Duodenal mucosa (tissue), 2 donors: Measurements from ENCODE around the gene TENT5C.
"Not testable (repeated sequence)": the region's sequence is repeated elsewhere in the genome, so short reads cannot be mapped to it uniquely, and the experiment has no call there.

ENCODE experiments used
- H3K27ac ChIP-seq: one replicate; pipeline ENCODE4 v1.7.0; 2013; ENCODE audit warnings: low read depth, low read length
- H3K27me3 ChIP-seq, 2 donors: one replicate each; pipeline ENCODE4 v1.7.0; 2013; ENCODE audit warnings: low read length in 2 of 2, control low read depth in 1 of 2; ENCODE audit not compliant: insufficient read depth in 2 of 2, control insufficient read depth in 1 of 2
- H3K36me3 ChIP-seq, 2 donors: one replicate each; pipeline ENCODE4 v1.7.0; 2013; ENCODE audit warnings: low read length in 2 of 2, control low read depth in 1 of 2; ENCODE audit not compliant: insufficient read depth in 2 of 2, control insufficient read depth in 1 of 2
- H3K4me1 ChIP-seq, 2 donors: one replicate each; pipeline ENCODE4 v1.7.0; 2013; ENCODE audit warnings: low read length in 2 of 2, control low read depth in 1 of 2; ENCODE audit not compliant: insufficient read depth in 2 of 2, control insufficient read depth in 1 of 2
- H3K4me3 ChIP-seq, 2 donors: one replicate each; pipeline ENCODE4 v1.7.0; 2013; ENCODE audit warnings: low read length in 2 of 2, low read depth in 1 of 2
- H3K9ac ChIP-seq, 2 donors: one replicate each; pipeline ENCODE4 v1.7.0; 2013; ENCODE audit warnings: low read length in 2 of 2, low read depth in 1 of 2
- H3K9me3 ChIP-seq, 2 donors: one replicate each; pipeline ENCODE4 v1.7.0; 2013; ENCODE audit warnings: low read length in 2 of 2, control low read depth in 1 of 2; ENCODE audit not compliant: control insufficient read depth in 1 of 2

The TENT5C gene

DNA sequence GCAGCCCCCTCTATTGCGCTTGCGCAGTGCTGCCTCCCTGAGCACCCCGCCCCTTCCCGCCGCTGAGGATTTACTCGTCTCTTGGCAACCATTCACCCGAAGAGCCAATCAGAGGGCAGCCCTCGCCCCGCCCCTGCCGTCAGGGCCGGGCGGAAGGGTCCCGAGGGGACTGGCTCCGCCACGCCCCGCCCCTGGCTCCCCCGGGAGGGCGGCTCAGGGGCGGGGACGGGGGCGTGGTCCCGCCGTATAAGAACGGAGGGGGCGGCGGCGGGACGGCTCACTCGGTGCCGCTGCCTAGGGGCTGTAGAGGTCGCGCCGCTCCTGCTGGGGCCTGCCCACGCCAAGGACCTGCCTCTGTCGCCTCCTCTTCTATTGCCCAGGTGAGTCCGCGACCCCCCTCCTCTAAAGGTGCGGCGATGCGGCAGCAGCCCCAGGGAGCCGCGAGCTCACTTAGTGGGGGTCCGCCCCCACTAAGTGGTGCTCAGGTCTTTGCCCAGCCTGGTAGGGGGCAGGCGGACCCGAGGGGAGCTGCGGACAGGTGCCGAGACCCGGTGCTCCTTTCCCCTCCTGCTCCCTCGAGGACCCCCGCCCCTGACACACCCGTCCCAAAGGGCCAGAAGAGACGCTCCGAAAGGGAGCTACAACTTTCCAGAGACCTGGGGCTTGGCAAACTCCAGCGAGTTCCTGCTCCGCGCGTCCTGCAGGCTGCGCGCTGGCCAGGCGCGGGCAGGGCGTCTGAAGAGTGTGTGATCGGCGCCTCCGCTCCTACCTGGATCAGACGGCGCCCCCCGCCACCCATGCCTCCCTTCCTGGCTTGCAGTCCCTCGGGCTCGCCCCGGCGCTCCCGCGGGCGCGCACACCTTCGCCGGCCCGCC lies at the start of gene TENT5C:
TENT5C (plus strand) TSS at position 275 of the 875 bp plus-strand sequence. CDS start 16,821 bp downstream, outside the sequence.
- Histone ChIP-seq H3K9me3 (no peaks in the 10 kb centered on the region), H3K27ac (peak within 1 kb of the TSS; percentile 85), H3K9ac (peak within 1 kb of the TSS; percentile 91 to 92), H3K36me3 (no peaks in the 10 kb centered on the region), H3K4me1 (peaks cover 21 to 27% of the 10 kb centered on the region in 2 donors), H3K4me3 (peak within 1 kb of the TSS; percentile 93 to 95), H3K27me3 (peaks cover 0 to 6% of the 10 kb centered on the region in 2 donors)

GRCh38 chr1:117556341-117556740 lies 49.5 kb upstream of the TENT5C start:
- H3K36me3 ChIP-seq: no peaks in the 10 kb centered on the region
- H3K9me3 ChIP-seq: no peaks in the 10 kb centered on the region
- H3K4me3 ChIP-seq: no peak overlapping the region
- no peak overlapping the region for H3K9ac ChIP-seq
- H3K27ac ChIP-seq: no peak overlapping the region
- H3K4me1 ChIP-seq: no peaks in the 10 kb centered on the region
- no peaks in the 10 kb centered on the region for H3K27me3 ChIP-seq

- H3K27me3 ChIP-seq: no peaks in the 10 kb centered on the region
- H3K36me3 ChIP-seq: no peaks in the 10 kb centered on the region
- H3K27ac ChIP-seq: no peak overlapping the region
- no peak overlapping the region for H3K9ac ChIP-seq
- H3K4me3 ChIP-seq: no peak overlapping the region
- no peaks in the 10 kb centered on the region for H3K9me3 ChIP-seq
- H3K4me1 ChIP-seq: no peaks in the 10 kb centered on the region
Observed at GRCh38 chr1:117556976-117557375, 48.9 kb upstream of the TENT5C start.

DNA sequence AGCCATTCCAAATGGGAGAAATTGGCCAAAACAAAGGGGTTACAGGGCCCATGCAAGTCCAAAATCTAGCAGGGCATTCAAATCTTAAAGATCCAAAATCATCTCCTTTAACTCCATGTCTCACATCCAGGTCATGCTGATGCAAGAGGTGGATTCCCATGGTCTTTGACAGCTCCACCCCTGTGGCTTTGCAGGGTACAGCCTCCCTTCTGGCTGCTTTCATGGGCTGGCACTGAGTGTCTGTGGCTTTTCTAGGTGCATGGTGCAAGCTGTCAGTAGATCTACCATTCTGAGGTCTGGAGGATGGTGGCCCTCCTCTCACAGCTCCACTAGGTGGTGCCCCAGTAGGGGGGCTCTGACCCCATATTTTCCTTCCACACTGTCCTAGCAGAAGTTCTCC lies 47.4 kb upstream of the TENT5C start:
- not testable (repeated sequence) for H3K4me1 ChIP-seq, H3K9me3 ChIP-seq, H3K36me3 ChIP-seq, H3K9ac ChIP-seq, H3K27ac ChIP-seq, H3K27me3 ChIP-seq, H3K4me3 ChIP-seq

GRCh38 chr1:117559139-117559538 lies 46.7 kb upstream of the TENT5C start:
- no peak overlapping the region for H3K9ac ChIP-seq
- H3K4me3 ChIP-seq: no peak overlapping the region
- no peaks in the 10 kb centered on the region for H3K9me3 ChIP-seq
- H3K36me3 ChIP-seq: no peaks in the 10 kb centered on the region
- H3K4me1 ChIP-seq: no peaks in the 10 kb centered on the region
- H3K27ac ChIP-seq: no peak overlapping the region
- H3K27me3 ChIP-seq: no peaks in the 10 kb centered on the region

DNA sequence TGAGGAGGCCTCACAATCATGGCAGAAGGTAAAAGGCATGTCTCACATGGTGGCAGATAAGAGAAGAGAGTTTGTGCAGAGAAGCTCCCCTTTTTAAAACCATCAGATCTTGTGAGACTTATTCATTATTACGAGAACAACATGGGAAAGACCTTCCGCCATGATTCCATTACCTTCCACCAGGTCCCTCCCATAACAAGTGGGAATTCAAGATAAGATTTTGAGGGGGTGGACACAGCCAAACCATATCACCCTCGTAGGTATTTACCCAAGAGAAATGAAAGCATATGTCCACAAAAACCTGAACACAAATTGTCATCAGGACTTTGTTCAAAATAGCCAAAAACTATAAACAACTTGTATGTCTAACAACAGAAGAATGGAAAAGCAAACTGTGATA lies 45.9 kb upstream of the TENT5C start:
- Histone ChIP-seq H3K4me3 (no peak overlapping the region), H3K4me1 (peaks cover 0 to 5% of the 10 kb centered on the region in 2 donors), H3K9ac (no peak overlapping the region), H3K9me3 (no peaks in the 10 kb centered on the region), H3K36me3 (no peaks in the 10 kb centered on the region), H3K27ac (no peak overlapping the region), H3K27me3 (no peaks in the 10 kb centered on the region)

GRCh38 chr1:117561071-117561470 lies 44.8 kb upstream of the TENT5C start:
- H3K4me3 ChIP-seq: no peak overlapping the region
- H3K9ac ChIP-seq: no peak overlapping the region
- H3K27me3 ChIP-seq: no peaks in the 10 kb centered on the region
- no peak overlapping the region for H3K27ac ChIP-seq
- no peaks in the 10 kb centered on the region for H3K9me3 ChIP-seq
- H3K4me1 ChIP-seq: peaks cover 0 to 5% of the 10 kb centered on the region in 2 donors
- no peaks in the 10 kb centered on the region for H3K36me3 ChIP-seq

- Histone ChIP-seq H3K27me3 (no peaks in the 10 kb centered on the region), H3K9ac (no peak overlapping the region), H3K4me3 (no peak overlapping the region), H3K4me1 (peaks cover 0 to 5% of the 10 kb centered on the region in 2 donors), H3K9me3 (no peaks in the 10 kb centered on the region), H3K27ac (no peak overlapping the region), H3K36me3 (no peaks in the 10 kb centered on the region)
Observed at GRCh38 chr1:117561551-117561950, 44.3 kb upstream of the TENT5C start.

DNA sequence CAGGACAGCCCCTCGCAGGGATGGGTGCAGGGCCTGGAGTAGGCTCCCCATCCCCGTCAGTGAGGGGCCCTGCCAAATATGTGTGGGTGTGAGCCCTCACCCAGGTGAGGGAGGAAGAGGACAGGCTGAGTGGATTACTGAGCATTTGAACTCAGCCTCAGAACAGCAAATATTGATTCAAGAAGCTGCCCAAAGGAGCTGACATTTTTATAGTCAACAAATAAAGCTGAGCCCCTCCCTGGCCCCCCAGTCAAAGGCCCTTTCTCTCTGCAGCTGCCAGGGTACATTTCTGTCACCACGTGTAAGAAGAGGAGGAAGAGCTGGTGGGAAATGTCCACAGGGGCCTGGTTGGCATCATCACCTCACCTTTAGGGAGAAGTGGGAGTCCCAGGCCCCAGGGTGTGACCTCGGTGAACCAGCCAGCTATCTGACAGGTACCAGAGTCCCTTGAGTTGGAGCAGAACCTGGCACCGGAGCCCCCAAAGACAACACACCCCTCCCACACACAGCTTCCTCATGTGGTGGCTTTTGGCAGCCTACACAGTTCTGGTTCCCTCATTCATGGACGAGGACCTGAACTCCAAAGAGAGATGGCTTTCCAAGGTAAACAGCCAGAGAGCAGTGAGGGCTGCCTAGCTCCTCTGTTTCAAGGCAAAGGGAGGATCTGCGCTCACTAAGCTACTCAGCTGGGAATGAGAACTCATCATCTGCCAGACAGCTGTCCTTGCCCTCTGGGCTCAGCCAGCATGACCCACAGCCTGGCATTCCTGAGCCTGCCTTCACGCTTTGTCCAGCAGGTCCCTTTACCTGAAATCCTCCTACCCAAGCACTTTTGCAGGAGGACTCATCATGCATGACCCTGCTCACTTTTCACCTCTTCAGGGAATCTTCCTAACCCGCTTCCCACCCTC lies 43.0 kb upstream of the TENT5C start:
- Histone ChIP-seq H3K4me1 (peaks cover 0 to 5% of the 10 kb centered on the region in 2 donors), H3K27ac (no peak overlapping the region), H3K9me3 (no peaks in the 10 kb centered on the region), H3K27me3 (no peaks in the 10 kb centered on the region), H3K4me3 (no peak overlapping the region), H3K9ac (no peak overlapping the region), H3K36me3 (no peaks in the 10 kb centered on the region)

GRCh38 chr1:117563492-117563875 lies 42.4 kb upstream of the TENT5C start:
- H3K4me1 ChIP-seq: peaks cover 0 to 5% of the 10 kb centered on the region in 2 donors
- no peak overlapping the region for H3K9ac ChIP-seq
- H3K4me3 ChIP-seq: no peak overlapping the region
- H3K9me3 ChIP-seq: no peaks in the 10 kb centered on the region
- no peaks in the 10 kb centered on the region for H3K36me3 ChIP-seq
- H3K27ac ChIP-seq: no peak overlapping the region
- no peaks in the 10 kb centered on the region for H3K27me3 ChIP-seq
